Skeletal muscle satellite cell (primary cell): ENCODE measurements around the gene SCG5.

ENCODE experiments used
- H3K27me3 ChIP-seq: 2 replicates; pipeline ENCODE4 v1.7.0; 2013; ENCODE audit warnings: low read length; ENCODE audit not compliant: control insufficient read depth, insufficient read depth
- H3K36me3 ChIP-seq: 2 replicates; pipeline ENCODE4 v1.7.0; 2013; ENCODE audit warnings: mild to moderate bottlenecking, control low read depth, low read length; ENCODE audit not compliant: insufficient read depth
- H3K4me1 ChIP-seq: 2 replicates; pipeline ENCODE4 v1.7.0; 2013; ENCODE audit warnings: low read length; ENCODE audit not compliant: control insufficient read depth, insufficient read depth
- H3K4me2 ChIP-seq: 2 replicates; pipeline ENCODE4 v1.7.0; 2013; ENCODE audit warnings: mild to moderate bottlenecking, low read length
- H3K4me3 ChIP-seq: 2 replicates; pipeline ENCODE4 v1.7.0; 2013; ENCODE audit warnings: low read length
- H3K9ac ChIP-seq: 2 replicates; pipeline ENCODE4 v1.7.0; 2013; ENCODE audit warnings: mild to moderate bottlenecking, low read depth, low read length, moderate library complexity
- H3K9me3 ChIP-seq: replicated peaks from 2 replicates; pipeline ENCODE4 v1.7.0; 2013; ENCODE audit warnings: mild to moderate bottlenecking, control low read depth, low read length

Gene SCG5

DNA sequence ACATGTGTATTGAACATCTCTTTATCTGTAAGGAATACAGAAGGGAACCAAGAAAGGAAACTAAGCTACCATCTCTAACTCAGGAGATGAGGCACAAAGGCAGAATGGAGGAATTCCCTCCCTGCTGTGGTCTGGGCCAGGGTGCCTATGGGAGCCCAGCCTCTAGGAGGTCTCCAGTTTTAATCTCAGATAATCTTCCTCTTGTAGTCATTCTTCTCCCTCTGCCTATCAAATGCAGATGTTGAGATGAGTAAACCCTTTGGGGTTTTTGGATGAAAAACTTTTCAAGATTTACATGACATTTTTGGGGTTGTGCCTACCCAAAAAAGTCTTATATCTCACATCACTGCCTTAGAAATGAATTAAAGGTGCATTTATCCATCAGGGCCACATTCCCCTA, 23.3 kb downstream of the SCG5 start:
- H3K27me3 ChIP-seq, result no peaks in the 10 kb centered on the region
- no peak overlapping the region for H3K4me2 ChIP-seq
- H3K4me1 ChIP-seq, result peaks cover 14% of the 10 kb centered on the region
- H3K36me3 ChIP-seq, result no peaks in the 10 kb centered on the region
- no peak overlapping the region for H3K9ac ChIP-seq
- H3K4me3 ChIP-seq, result no peak overlapping the region
- no peaks in the 10 kb centered on the region for H3K9me3 ChIP-seq

DNA sequence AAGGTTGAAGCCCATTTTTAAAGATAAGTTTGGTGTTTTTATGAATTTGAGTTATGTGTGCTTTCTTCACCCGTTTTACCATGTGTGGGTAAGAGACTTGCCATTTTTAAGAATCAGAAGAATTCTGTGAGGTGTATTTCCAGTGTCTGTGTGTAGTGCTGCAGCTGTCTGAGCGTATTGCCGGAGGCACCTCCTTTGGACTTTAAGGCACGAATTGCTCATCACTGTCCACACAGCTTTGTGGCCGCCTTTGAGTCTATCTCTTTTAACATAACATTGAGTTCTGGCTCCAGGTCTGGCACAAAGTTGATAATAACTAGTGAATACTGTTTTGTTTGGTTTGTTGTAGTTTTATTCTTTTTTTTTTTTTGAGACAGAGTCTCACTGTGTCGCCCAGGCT, 25.8 kb downstream of the SCG5 start:
- Histone ChIP-seq H3K9me3 (no peaks in the 10 kb centered on the region), H3K27me3 (no peaks in the 10 kb centered on the region), H3K4me2 (no peak overlapping the region), H3K4me1 (peaks cover 17% of the 10 kb centered on the region), H3K9ac (no peak overlapping the region), H3K4me3 (no peak overlapping the region), H3K36me3 (no peaks in the 10 kb centered on the region)

DNA sequence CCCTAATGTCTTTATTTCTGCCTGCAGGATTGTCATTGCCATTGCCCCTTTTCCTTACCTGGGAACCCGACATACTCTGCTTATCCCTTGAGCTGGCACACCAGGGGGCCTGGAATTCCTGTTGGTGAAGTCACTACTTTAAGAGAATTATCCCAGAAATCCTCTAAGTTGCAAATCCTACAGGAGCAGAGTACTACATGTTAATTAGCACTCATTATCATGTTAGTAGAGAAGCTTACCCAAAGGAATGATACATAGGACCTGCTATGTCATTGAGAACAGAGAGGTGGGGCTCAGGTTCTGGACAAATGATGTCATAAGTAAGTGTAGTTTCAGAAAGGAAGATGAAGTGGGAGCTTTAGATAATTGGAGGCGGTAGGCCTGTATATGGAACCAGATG, 27.4 kb downstream of the SCG5 start:
- no peak overlapping the region for H3K4me2 ChIP-seq
- H3K4me3 ChIP-seq, result no peak overlapping the region
- H3K36me3 ChIP-seq, result no peaks in the 10 kb centered on the region
- H3K4me1 ChIP-seq, result peaks cover 10% of the 10 kb centered on the region
- H3K27me3 ChIP-seq, result no peaks in the 10 kb centered on the region
- no peaks in the 10 kb centered on the region for H3K9me3 ChIP-seq
- H3K9ac ChIP-seq, result no peak overlapping the region

DNA sequence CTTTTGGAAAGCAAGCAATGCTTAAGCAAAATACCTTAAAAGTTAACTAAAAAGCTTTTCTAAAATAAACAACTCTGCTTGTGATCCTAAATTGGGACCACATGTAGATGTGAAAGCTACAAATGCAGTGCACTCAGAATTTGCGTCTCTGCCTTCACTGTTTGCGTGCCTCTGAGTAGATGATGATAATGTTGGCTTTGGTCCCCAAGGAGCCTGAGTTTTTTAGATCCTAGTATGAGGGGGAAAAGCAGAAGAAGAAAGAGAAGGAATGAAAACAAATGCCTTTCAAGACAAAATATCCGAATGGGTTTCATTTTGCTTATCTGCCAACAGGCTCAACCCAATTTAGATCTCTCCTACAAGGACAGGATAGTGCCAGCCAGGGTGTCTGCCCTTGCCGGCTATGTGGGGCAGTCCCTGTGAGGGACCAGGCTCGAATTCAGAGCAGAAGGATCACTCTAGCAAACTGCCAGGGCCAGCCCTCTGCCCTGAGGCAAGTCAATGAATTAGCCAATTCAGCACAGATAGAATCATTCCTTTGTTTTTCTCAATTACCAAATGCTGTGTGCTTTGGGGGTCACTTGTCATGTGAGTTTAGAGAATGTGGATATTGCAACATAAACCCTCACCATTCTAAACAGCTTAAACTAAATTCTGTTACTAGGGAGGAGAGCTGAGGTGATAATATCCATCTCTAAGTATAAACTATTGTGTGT, 28.5 kb downstream of the SCG5 start:
- no peaks in the 10 kb centered on the region for H3K36me3 ChIP-seq
- no peaks in the 10 kb centered on the region for H3K27me3 ChIP-seq
- H3K4me1 ChIP-seq, result peaks cover 10% of the 10 kb centered on the region
- H3K4me2 ChIP-seq, result no peak overlapping the region
- no peak overlapping the region for H3K4me3 ChIP-seq
- no peaks in the 10 kb centered on the region for H3K9me3 ChIP-seq
- no peak overlapping the region for H3K9ac ChIP-seq

DNA sequence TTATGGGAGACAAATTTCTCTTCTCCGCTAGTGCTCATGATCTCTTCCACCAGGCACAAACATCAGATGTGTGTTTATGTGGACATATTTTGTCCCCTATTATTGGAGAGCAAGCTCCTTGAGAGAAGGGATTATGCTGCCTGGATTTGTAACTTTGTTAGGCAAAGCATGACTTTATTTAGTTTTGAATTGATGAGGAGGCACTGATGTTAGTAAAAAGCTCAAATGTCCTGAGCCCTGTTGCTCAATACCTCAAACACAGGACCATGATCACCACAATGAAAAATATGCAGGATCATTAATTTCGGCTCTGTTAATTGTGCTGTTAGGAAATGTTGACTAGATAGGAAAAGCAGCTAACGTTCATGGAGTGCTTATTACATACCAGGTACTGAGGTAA, 29.1 kb downstream of the SCG5 start:
- H3K36me3 ChIP-seq, result no peaks in the 10 kb centered on the region
- no peak overlapping the region for H3K9ac ChIP-seq
- no peaks in the 10 kb centered on the region for H3K9me3 ChIP-seq
- no peak overlapping the region for H3K4me2 ChIP-seq
- H3K4me3 ChIP-seq, result no peak overlapping the region
- H3K4me1 ChIP-seq, result peaks cover 10% of the 10 kb centered on the region
- H3K27me3 ChIP-seq, result no peaks in the 10 kb centered on the region

DNA sequence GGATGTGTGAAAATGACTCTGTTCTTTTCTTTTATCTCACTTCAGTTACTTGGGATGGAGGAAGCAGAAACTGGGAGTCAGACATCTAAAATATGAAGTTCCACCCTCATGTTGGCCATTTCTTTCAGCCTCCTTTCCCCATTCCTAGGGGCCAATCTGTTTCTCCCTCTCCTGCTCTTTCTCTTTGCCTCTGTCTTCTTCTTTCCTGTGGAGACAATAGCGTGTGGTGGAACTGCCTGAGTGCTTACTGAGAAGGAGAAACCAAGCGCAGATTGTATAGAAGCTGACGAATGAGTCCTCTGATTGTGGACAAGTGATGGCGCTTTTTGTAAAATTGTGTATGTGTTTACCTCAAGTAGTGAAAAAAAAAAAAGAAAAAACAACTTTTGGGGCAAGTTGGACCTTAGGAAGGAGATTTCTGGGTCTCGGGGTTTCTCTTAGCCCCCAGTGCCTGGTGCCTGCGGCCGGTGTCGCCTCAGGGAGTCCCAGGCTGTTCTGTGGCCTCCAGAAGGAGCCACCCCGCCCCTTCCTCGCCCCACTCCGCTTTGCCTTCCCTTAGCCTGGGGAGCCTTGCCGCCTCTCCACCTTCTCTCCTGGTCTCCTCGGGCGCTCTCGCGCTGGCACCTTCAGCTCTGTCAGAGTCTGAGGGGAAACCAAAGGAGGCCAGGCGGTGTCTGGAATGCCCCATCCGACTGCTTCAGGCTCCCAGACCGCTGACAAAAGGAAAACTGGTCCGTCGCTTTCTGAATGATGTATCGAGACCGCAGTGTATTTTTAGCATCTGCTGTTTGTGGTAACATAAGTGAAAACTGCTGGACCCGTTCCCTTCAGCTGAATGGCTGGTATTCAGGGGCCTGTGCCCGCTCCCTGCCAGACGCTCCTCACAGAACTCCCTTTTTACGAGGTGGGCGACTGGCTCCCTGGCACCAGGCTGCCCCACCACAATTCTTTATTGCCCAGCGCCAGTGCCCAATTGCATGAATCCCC, 30.1 kb downstream of the SCG5 start:
- H3K9ac ChIP-seq, result no peak overlapping the region
- no peak overlapping the region for H3K4me2 ChIP-seq
- H3K9me3 ChIP-seq, result no peaks in the 10 kb centered on the region
- H3K27me3 ChIP-seq, result no peaks in the 10 kb centered on the region
- no peak overlapping the region for H3K4me3 ChIP-seq
- H3K36me3 ChIP-seq, result no peaks in the 10 kb centered on the region
- H3K4me1 ChIP-seq, result peaks cover 10% of the 10 kb centered on the region

DNA sequence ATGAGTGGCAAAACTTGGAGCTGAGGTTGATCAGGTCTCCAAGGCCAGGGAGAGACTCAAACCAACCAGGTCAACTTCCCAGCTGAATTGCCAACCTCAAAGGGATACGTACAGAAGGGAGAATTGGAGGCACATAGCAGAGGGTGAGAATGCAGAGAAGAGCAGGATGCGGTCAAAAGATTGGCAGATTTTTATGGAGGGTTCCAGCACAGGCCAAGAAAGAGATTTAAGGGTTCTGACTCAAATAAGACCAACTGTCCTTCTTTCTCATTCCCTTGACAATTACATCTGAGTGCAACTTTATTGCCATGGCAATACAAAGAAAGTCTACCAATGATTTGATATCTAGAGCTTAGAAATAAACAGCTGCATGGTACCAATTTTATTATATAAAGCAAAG, 33.2 kb downstream of the SCG5 start:
- H3K4me1 ChIP-seq, result peaks cover 16% of the 10 kb centered on the region
- no peaks in the 10 kb centered on the region for H3K9me3 ChIP-seq
- H3K36me3 ChIP-seq, result no peaks in the 10 kb centered on the region
- H3K4me3 ChIP-seq, result no peak overlapping the region
- no peak overlapping the region for H3K4me2 ChIP-seq
- H3K9ac ChIP-seq, result no peak overlapping the region
- H3K27me3 ChIP-seq, result no peaks in the 10 kb centered on the region

DNA sequence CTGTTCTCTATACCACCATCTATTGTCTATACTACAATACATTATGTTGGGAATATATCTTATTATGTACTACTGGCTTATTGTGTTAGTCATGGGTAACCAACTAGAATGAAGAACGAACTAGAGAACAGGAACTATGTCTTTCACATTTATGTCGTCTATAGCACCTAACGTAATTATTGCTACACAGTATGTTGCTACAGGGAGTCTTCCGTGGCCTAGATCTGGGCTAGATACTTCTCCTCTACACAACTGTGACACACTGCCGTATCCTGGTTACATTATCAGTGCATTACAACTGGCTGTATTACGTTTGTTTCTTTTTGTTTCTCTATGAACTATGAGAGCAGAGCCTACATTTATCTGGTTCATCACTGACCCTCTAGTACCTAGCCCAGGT, 34.0 kb downstream of the SCG5 start:
- no peaks in the 10 kb centered on the region for H3K27me3 ChIP-seq
- H3K36me3 ChIP-seq, result no peaks in the 10 kb centered on the region
- no peaks in the 10 kb centered on the region for H3K9me3 ChIP-seq

DNA sequence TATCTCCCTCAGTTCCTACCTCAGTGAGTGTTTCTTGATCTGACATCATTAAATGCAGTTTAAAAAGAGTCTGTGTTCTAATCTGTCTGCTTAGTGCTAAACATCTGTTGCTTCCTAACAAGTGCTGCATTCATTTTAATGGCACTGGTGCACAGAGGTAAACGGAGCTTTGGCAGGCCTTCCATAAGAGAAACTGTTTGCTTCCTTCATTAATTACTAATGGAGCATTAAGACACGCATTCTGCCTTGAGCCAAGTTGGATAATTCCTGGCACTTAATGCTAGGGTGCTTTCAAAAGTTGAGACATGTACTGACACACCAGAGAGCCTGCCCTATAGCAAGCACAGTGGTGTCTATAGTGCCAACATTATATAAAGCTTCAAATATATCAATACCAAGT, 34.7 kb downstream of the SCG5 start:
- H3K9me3 ChIP-seq, result no peaks in the 10 kb centered on the region
- no peak overlapping the region for H3K9ac ChIP-seq
- H3K4me3 ChIP-seq, result no peak overlapping the region
- H3K36me3 ChIP-seq, result no peaks in the 10 kb centered on the region
- no peak overlapping the region for H3K4me2 ChIP-seq
- peaks cover 7% of the 10 kb centered on the region for H3K4me1 ChIP-seq
- no peaks in the 10 kb centered on the region for H3K27me3 ChIP-seq

More for the DNA sequence above, 34.0 kb downstream of the SCG5 start:
- Histone ChIP-seq H3K9ac (no peak overlapping the region), H3K4me2 (no peak overlapping the region), H3K4me1 (peaks cover 9% of the 10 kb centered on the region), H3K4me3 (no peak overlapping the region)

DNA sequence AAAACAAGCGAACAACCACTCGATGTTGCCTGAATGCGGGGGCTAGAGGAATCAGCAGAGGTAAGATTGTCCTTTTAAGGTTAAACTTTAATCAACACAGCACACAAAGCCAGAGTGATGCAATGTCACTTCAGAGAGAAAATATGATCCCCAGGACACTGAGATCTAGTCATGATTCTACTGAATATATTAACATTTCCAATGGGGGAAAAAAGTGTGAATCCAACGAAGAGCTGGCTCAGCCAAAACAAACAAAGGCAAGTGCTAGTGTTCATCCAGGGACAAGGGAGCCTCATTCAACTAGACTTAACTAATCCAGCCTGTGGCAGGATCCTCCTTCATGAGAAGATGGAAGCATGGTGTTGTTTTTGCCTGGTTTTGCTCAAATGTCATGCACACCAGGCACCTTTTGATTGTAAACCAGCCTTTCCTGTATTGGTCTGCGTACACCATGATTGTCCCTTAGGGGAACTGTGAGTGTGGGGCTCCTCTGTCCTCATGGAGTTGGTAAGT, 35.8 kb downstream of the SCG5 start:
- Histone ChIP-seq H3K9me3 (no peaks in the 10 kb centered on the region), H3K36me3 (no peaks in the 10 kb centered on the region), H3K9ac (no peak overlapping the region), H3K27me3 (no peaks in the 10 kb centered on the region), H3K4me3 (no peak overlapping the region), H3K4me1 (peaks cover 14% of the 10 kb centered on the region), H3K4me2 (no peak overlapping the region)

DNA sequence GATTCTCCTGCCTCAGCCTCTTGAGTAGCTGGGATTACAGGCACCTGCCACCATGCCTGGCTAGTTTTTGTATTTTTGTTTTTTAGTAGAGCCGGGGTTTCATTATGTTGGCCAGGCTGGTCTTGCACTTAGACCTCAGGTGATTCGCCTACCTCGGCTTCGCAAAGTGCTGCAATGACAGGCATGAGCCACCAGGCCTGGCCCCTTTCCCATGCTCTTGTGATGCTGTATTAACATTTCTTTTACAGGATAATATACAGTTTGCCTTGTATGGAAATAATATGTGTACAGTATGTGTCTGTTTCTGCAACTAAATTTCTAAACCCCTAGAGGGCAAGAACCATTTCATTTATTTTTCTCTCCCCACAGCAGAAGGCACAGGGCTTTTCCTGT, 37.8 kb downstream of the SCG5 start:
- Histone ChIP-seq H3K4me2 (no peak overlapping the region), H3K27me3 (no peaks in the 10 kb centered on the region), H3K9me3 (no peaks in the 10 kb centered on the region), H3K4me1 (peaks cover 33% of the 10 kb centered on the region), H3K4me3 (no peak overlapping the region), H3K36me3 (no peaks in the 10 kb centered on the region), H3K9ac (no peak overlapping the region)
